Skin epidermis (tissue), 12 donors: Measurements from ENCODE around the gene LITAFD.
"Not testable (repeated sequence)": the region's sequence is repeated elsewhere in the genome, so short reads cannot be mapped to it uniquely, and the experiment has no call there.

Source experiments
- H3K27ac ChIP-seq, 21 experiments: fragments of 200-600 bp; sonication (generic) in 11 of 21; one replicate each; pipeline ENCODE4 v1.5.0; 2020; ENCODE audit warnings: mild to moderate bottlenecking in 3 of 21, inconsistent platforms in 2 of 21, moderate library complexity in 2 of 21
- H3K4me3 ChIP-seq, 7 experiments: fragments of 200-600 bp; sonication (generic) in 2 of 7; one replicate each; pipeline ENCODE4 v1.5.0; 2020; ENCODE audit warnings: inconsistent platforms in 2 of 7, mild to moderate bottlenecking in 2 of 7, moderate library complexity in 1 of 7

The LITAFD gene

DNA sequence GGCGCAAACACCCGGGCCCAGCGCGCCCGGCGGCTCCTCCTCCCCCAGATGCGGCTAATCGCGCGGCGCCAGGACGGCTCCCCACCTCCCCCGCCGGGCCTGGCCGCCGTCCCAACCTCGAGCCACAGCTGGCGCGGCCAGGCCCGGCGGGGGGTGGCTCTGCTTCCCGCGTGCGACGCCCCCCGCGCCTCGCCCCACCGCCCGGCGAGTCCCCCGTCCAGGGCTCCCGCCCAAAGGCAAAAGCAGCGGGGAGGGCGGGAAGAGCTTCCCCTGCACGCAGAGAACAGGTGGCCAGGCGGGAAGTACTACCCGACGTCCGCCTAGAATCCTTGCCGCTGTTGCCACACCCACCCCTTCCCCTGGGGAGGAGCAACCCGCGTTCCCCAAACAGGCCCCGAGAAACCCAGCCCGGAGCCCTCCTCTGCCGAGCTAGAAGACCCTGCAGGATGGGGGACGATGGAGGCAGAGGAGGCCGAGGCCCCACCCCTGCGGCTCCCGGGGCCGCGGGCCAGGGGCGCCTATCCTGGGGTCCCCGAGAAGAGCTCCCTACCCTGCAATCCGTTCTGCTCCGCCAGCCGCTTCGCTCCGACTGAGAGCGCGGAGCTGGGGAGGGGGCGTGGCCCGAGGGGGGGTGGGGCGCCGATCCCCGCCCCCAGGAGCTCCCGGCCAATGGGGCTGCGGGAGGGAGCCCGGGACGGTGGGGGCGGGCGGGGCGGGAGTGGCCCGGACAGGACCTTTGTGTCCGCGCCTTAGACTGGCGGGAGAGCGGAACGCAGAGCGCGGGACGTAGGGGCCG lies 13.5 kb upstream of the LITAFD start, which contains the start of gene CARHSP1:
CARHSP1 (minus strand) TSS at position 591 of the 796 bp plus-strand sequence. CDS start 9,678 bp downstream, outside the sequence.
- Histone ChIP-seq H3K4me3 (peak within 1 kb of the TSS; percentile 59 to 91 (median 73)), H3K27ac (peak within 1 kb of the TSS; percentile 17 to 89 (median 76))

DNA sequence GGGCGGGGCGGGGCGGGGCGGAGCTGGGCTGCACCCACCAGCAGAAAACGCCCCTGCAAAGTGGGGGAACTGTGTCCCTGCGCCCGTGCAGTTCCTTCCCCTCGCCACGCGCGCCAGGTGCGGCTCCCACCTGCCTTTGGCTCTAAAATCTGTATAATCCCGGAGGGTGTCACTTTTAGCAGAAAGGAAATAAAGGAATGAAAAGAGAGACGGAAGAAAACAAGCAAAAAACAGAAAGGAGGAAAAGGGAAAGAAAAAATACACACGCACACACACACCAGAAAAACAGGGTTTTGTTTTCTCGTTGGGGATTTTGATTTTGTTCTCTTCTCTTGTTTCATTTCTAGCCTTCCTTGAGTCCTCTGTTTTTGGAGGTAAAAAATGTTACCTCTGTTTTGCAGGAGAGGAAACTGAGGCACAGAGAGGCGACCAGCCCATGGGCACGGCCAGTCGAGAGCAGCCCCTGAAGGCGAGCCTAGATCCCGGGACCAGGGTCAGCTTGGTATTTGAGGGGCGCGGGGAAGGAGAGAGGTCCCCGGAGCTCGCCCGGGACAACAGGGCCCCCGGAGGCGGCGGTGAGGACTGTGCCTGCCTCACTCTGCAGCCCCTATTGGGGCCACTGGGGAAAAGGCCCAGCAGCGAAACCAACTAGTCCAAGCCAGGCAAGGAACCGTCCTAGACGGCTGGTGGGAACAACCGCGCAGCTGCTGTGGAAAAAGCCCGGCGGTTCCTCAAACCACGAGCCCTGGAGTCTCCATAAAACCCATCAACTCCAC lies 12.8 kb upstream of the LITAFD start:
- peak overlapping the region; percentile 59 to 91 (median 73) for H3K4me3 ChIP-seq
- peak overlapping the region in 5 of 21 experiments; percentile 67 to 89 (median 76) for H3K27ac ChIP-seq

DNA sequence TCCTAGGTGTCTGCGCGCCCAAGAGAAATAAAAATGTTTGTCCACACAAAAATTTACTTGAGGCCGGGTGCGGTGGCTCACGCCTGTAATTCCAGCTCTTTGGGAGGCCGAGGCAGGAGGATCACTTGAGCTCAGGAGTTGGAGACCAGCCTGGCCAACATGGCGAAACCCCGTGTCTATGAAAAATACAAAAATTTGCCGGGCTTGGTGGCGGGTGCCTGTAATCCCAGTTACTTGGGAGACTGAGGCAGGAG lies 12.2 kb upstream of the LITAFD start:
- H3K4me3 ChIP-seq, H3K27ac ChIP-seq: not testable (repeated sequence)

DNA sequence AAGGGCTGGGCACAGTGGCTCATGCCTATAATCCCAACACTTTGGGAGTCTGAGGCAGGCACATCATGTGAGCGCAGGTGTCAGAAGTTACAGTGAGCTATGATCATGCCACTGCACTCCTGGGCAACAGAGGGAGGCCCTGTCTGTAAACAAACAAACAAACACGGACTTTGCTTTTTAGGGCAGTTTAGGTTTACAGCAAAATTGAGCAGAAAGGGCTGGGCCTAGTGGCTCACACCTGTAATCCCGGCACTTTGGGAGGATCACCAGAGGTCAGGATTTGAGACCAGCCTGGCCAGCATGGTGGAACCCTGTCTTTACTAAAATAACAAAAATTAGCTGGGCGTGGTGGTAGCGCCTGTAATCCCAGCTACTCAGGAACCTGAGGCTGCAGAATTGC lies 10.1 kb upstream of the LITAFD start:
- no peak overlapping the region for H3K4me3 ChIP-seq
- no peak overlapping the region for H3K27ac ChIP-seq

DNA sequence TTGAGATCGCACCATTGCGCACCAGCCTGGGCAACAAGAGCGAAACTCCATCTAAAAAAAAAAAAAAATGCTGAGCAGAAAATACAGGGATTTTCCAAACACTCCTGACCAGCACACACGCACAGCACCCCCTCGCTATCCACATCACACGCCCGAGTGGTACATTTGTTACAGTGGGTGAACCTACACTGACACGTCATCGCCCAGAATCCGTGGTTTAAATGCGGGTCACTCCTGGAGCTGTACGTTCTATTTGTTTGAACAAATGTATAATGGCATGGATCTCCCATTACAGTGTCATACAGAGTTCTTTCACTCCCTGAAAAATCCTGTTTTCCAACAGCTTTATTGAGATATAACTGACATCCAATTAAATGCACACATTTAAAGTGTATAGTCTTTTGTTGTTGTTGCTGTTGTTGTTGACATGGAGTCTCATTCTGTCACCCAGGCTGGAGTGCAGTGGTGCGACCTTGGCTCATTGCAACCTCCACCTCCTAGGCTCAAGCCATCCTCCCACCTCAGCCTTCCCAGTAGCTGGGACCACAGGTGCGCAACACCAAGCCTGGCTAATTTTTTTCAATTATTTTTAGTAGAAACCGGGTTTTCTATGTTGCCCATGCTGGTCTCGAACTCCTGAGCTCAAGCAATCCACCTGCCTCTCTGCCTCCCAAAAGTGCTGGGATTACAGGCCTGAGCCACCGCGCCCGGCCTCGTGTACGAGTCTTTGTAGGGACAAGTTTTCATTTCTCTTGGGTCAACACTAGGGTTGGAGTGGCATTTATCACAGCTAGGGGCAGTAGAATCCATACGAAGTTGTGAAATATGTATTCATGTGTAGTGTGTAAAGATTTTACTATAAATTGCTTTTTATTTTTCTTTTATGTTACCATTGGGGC lies 8.9 kb upstream of the LITAFD start:
- Histone ChIP-seq H3K27ac (no peak overlapping the region), H3K4me3 (no peak overlapping the region)

DNA sequence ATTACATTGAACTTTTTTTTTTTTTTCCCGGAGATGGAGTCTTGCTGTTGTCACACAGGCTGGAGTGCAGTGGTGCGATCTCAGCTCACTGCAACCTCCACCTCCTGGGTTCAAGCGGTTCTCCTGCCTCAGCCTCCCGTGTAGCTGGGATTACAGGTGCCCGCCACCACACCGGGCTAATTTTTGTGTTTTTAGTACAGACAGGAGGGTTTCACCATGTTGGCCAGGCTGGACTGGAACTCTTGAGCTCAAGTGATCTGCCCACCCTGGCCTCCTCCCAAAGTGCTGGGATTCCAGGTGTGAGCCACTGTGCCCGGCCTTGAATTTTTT lies 8.3 kb upstream of the LITAFD start:
- not testable (repeated sequence) for H3K27ac ChIP-seq, H3K4me3 ChIP-seq

DNA sequence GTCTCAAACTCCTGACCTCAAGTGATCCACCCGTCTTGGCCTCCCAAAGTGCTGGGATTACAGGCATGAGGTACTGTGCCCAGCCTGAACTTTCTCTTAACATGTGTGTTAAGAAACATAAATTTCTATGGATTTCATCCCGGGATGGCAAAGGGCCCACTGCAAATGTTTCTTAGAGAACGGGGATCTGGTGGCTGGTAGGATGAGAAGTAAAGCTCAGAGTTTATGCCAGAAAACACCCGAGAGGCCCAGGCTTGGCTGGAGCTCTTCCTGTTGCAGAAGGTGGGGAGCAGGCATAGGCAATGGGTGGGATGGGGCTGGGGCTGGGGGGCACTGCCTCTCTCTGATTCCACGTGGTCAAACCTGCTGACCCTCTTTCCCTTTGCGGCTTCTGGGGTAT lies 7.8 kb upstream of the LITAFD start:
- no peak overlapping the region for H3K4me3 ChIP-seq
- no peak overlapping the region for H3K27ac ChIP-seq

DNA sequence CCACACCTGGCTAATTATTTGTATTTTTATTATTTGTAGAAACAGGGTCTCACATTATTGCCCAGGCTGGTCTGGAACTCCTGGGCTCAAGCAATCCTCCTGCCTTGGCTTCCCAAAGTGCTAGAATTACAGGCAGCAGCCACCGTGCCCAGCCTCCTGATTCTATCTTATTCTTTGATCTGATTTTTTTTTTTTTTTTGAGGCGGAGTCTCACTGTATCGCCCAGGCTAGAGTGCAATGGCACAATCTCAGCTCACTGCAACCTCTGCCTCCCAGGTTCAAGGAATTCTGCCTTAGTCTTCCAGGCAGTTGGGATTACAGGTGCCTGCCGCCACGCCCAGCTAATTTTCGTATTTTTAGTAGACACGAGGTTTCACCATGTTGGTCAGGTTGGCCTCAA lies 6.8 kb upstream of the LITAFD start:
- H3K27ac ChIP-seq, H3K4me3 ChIP-seq: not testable (repeated sequence)

DNA sequence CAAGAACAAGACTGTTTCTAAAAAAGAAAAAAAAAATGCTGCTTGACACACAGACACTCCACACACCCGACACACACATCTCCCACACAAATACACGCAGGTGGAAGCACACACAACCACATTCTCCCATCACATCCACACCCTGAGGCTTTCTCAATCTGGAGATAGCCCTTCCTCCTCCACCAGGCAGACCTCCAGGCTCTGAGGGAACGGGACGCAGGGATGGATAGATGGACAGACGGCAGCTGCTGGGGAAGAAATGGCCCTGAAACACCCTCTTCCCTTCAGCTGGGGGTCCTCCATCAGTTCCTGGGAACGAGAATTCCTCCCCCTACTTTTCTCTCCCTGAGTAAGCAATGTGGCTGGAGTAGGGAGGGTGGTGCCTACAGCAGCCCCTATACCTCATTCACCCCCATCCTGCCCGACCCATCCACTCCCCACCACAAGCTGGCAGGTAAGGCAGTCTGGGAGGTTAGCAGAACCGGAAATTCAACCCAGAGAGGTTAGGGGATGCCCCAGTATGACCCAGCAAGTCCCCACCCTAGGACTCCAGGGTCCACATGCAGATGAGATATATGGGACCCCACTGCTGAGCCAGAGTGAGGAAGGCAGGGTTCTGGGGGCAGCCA lies 4.1 kb upstream of the LITAFD start:
- no peak overlapping the region for H3K4me3 ChIP-seq
- H3K27ac ChIP-seq, result peak overlapping the region in 6 of 21 experiments; percentile 10 to 76 (median 48)

DNA sequence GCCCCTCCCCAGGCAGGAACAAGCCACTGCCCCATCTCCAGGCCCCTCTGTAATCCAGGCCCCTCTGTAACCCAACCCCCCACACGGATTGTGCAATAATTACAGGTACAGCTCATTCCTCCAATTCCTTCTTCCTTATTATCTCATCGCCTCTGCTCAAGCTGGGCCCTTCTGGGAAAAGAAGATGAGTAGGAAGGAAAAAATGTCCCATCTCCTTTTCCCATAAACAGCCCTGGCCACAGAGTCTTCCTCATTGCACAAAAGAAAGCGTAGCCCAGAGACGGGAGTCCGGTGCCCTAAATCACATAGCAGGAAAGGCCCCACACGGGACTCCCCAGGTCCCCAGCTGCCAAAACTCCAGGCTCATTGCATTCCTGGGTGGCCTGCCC lies 3.6 kb upstream of the LITAFD start:
- Histone ChIP-seq H3K27ac (peak overlapping the region in 7 of 21 experiments; percentile 10 to 76 (median 47)), H3K4me3 (no peak overlapping the region)

DNA sequence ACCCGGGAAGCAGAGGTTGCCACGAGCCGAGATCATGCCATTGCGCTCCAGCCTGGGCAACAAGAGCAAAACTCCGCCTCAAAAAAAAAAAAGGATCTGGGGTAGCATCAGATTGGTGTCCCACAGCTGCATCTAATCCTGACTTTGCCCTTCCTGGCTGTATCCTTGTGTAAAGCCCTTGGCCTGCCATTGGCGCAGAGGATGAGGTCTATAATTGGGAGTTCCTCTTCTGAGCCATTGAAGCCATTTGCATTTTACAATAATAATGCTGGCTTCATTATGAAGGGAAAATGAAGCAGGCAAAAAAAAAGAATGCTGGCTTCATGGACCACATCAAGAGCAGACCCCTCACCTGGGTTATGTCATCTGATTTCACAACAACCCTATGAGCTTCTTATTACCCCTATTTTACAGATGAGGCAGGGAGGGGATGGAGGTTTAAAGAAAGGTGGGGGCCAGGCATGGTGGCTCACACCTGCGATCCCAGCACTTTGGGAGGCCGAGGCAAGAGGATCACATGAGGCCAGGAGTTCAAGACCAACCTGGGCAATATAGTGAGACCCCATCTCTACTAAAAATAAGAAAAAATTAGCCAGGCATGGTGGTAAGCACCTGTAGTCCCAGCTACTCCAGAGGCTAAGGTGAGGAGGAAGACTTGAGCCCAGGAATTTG lies 1.2 kb upstream of the LITAFD start:
- H3K27ac ChIP-seq, result no peak overlapping the region
- H3K4me3 ChIP-seq, result no peak overlapping the region

DNA sequence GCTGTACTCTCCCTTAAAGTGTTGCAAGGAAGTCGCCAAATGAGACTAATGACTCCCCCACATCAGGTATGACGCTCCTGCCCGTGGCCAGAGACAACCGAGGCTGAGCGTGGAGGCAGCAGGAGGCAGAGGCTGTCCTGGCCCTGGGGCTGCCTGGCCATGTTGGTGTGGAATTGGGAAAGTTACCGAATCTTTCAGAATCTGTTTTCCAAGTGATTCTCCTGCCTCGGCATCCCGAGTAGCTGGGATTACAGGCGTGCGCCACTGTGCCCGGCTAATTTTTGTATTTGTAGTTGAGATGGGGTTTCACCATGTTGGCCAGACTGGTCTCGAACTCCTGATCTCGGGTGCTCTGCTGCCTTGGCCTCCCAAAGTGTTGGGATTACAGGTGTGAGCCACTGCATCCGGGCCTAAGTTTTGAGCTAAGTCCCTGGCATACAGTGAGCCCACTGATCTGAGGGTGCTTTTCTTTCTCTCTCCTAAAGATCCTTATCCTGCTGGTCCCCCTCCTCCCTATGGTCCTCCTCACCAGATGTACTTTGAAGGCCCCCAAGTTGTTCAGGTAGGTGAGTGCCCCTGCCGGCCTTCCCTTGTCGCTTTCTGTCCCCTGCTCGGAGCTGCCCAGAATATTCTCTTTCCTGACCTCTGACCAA lies 700 bp downstream of the LITAFD start:
- Histone ChIP-seq H3K4me3 (no peak overlapping the region), H3K27ac (no peak overlapping the region)

DNA sequence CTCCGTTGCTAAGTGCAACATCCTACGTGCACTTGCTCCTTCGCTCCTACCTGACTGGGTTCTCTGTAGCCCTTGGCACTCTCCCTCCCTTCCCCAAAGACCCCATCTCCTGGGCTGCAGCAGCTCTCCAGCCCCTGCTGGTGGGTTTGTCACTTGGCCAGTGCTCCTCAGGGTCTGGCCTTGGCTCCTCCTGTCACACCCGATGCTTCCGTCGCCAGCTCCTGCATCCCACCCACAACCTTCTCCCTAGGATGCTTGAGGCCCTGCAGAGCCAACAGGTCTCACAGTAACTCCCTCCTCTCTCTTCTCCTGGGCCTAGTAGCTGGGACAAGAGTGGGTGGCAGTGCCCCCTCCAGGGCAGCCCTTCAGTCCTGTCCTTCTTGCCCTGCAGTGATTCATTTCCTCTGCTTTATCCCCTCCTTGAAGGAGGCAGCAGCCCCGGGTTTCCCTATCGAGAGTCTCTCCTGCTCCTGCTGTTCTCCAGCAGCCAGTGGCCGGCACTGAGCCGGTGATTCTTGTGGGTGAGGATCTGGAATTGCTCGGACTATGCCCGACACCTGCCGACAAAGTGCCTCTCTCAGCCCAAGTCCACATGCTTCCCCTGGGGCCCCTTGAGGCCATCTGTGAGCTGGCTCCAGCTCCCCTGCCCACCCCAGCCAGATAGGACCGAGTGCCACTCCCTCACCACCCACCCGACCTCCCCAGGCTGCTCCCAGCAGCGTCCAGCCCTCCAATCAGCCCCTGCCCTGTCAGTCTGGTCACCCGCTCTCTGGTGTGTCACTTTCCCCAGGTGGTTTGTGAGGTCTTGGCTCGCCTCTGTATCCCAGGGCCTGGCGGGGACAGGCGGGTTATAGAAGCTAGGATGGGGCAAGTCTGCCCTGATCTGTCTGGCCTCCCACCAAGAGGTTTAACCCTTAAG lies 3.8 kb downstream of the LITAFD start:
- H3K27ac ChIP-seq, result no peak overlapping the region
- no peak overlapping the region for H3K4me3 ChIP-seq

DNA sequence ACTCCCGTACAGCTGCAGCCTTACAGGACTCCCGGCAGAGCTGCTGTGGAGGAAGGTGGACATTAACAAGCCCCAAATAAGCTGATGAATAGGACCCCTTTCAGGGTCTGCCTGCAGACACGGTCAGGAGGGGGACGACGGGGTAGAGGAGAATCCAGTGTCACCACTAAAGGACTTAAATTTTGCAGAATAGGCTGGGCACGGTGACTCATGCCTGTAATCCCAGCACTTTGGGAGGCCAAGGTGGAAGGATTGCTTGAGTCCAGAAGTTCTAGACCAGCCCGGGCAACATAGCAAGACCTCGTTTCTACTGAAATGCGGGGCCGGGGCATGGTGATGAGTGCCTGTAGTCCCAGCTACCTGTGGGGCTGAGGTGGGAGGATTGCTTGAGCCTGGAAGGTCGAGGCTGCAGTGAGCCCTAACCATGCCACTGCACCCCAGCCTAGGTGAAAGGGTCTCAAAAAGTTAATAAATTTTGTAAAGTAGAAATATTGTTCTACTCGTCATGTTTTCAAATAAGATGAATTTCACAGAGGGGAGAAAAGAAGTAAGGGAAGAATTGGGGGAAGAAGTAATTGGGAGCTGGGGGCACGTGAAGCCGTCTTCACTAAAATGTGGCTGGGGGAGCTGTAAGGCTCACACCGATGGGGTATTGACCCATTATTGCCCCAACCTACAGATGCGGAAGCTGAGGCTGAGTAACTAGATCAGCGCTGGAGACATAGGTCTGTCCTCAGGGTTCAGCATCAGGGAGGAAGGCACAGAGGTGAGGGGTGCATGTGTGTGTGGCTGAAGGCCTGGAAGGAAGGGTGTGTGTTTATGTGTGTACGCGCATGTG lies 4.7 kb downstream of the LITAFD start:
- Histone ChIP-seq H3K27ac (no peak overlapping the region), H3K4me3 (no peak overlapping the region)

DNA sequence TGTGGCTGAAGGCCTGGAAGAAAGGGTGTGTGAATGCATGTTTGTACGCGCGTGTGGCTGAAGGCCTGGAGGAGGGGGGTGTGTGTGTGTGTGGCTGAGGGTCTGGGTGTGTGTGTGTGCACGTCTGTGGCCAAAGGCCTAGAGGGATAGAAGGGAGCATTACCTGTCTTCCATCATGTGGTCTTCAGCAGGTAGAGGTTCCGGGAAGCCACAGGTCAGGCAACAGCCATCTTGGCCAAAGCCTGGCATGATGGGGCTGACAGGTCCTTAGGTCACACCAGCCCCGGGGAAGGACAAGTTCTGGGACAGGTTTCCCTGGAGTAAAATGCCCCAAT lies 5.2 kb downstream of the LITAFD start:
- Histone ChIP-seq H3K27ac (no peak overlapping the region), H3K4me3 (no peak overlapping the region)

DNA sequence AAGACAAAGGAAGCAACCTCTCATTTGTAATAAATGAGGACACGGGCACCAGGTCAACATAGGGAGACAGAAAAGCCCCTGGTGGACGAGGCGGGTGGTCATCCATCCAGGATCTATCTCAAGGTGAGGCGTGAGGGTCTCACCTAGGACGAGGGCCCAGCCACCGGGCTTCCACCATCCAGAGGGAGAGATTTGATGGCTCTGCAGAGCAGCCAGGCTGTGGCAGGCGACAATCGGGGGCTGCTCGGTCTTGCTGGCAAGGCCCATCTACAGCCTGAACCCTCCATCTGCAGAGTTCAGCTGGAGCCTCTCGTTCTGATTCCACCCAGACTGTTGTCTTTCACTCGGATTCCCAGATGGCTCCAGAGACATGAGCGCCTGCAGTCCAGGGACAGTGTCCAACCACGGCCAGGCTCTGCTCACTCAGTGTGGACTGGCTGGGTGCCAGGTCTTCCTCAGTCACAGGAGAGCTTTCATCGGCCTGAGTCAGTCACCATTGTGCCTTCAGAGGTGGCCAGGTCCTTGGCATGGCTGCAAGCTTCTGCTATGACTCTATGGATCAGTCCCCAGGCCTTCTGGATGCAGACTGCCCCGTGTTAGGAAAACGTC lies 5.9 kb downstream of the LITAFD start:
- Histone ChIP-seq H3K27ac (peak overlapping the region in 2 of 21 experiments; percentile 7), H3K4me3 (no peak overlapping the region)
